ENCODE results near the gene SYTL3. TPM values are rescaled to one million over a fixed set of nuclear protein-coding genes. Genes with fewer than 3 reads are reported as not detected.

The SYTL3 gene
- total and polyA plus RNA-seq, 2 of the 8 experiments (the other 6 are each of a cell fraction or from before 2014, with no cell fraction given) = 0.27 to 0.99 TPM

DNA sequence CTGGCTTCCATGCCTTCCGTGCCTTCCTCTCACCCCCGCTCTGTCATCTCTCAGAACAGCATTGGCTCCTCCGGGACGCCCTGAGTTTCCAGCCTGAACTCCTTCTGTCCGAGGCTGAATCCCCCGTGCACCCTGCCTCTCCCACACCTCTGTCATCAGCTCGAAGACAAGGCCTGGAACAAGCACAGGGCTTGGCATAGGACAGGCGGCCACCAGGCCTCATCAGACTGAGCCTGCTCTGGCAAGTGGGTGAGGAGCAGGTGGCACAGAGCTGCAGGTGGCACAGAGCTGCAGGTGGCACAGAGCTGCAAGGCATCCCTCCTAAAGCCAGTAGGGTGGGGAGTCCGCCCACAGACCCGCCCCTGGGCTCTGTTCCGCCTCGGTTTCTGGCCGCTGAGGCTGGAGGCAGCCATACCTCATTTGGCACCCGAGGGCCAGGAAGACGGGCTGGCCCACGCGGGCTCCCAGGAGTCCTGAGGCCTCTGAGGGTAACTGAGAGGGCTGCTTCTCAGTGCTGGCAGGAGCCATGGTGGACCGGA, 109.2 kb downstream of the SYTL3 start:
- no peak overlapping the region for H2AFZ ChIP-seq (ENCODE audit: low read length)
- no peaks in the 10 kb centered on the region for H3K36me3 ChIP-seq (ENCODE audit: control insufficient read depth in 2 of 4, insufficient read depth in 4 of 4, low read length in 3 of 4)
- H3K9ac ChIP-seq (replicated peaks in 1 of 4; ENCODE audit: extremely low read depth in 1 of 4, low read depth in 3 of 4, low read length in 3 of 4) = no peak overlapping the region
- H3K27me3 ChIP-seq (replicated peaks in 1 of 4; ENCODE audit: control insufficient read depth in 3 of 4, extremely low read depth in 1 of 4, insufficient read depth in 3 of 4, low read length in 3 of 4) = no peaks in the 10 kb centered on the region
- H4K8ac ChIP-seq (ENCODE audit: extremely low read depth, insufficient read depth, low read length) = no peak overlapping the region; the same call in 1 of the 2 replicates
- H2BK20ac ChIP-seq (ENCODE audit: low read length) = peak overlapping the region; percentile 99
- H3K18ac ChIP-seq (ENCODE audit: extremely low read depth, low read length) = peak overlapping the region; percentile 91
- no peak overlapping the region for H4K5ac ChIP-seq (ENCODE audit: insufficient read length, low read depth, low read length)
- H3K4me1 ChIP-seq (replicated peaks in 1 of 4; ENCODE audit: control insufficient read depth in 3 of 4, insufficient read depth in 4 of 4, low read length in 3 of 4) = peaks cover 0 to 20% (median 10%) of the 10 kb centered on the region in 4 experiments; a peak in 6 of 7 replicates
- peak overlapping the region; percentile 45 for H2BK120ac ChIP-seq (replicated peaks; ENCODE audit: low read depth, low read length)
- no peaks in the 10 kb centered on the region for H3K79me1 ChIP-seq (ENCODE audit: low read depth, low read length)
- H3K79me2 ChIP-seq (ENCODE audit: control insufficient read depth in 1 of 2, insufficient read depth in 2 of 2, low read length in 2 of 2) = no peaks in the 10 kb centered on the region
- H2BK5ac ChIP-seq (ENCODE audit: low read depth, low read length) = peak overlapping the region; percentile 67; the same call in 1 of the 2 replicates
- ChIA-PET POLR2A (ENCODE audit: partially characterized antibody) (interaction anchor here (0.7 to 2.2 kb wide), 9 partner anchors 9 to 202 kb away, joined by 3 to 8 read pairs (median 3); no protein-coding TSS in a partner anchor), CTCF (ENCODE audit: partially characterized antibody) (interaction anchor here (1.1 to 2.3 kb wide), 6 partner anchors 11 to 40 kb away, joined by 3 to 13 read pairs (median 4); no protein-coding TSS in a partner anchor)
- FAIRE-seq (no peak), DNase-seq (ENCODE audit: low read depth in 1 of 2, low spot score in 2 of 2) (no peak)
- H3K4me3 ChIP-seq (ENCODE audit: extremely low read depth in 1 of 4, insufficient read depth in 2 of 4, low read depth in 3 of 4, low read length in 4 of 4) = no peak overlapping the region
- no peak overlapping the region for H3K23ac ChIP-seq (ENCODE audit: insufficient read length)
- H2BK15ac ChIP-seq (ENCODE audit: low read length) = peak overlapping the region; percentile 55; the same call in 1 of the 2 replicates
- H3K4ac ChIP-seq (replicated peaks; ENCODE audit: insufficient read length, low read depth, low read length) = peak overlapping the region; percentile 24
- H3K56ac ChIP-seq (replicated peaks; ENCODE audit: insufficient read length, low read depth, low read length) = no peak overlapping the region
- H3K14ac ChIP-seq (ENCODE audit: insufficient read length) = no peak overlapping the region
- peak overlapping the region; percentile 94 for H4K91ac ChIP-seq (replicated peaks; ENCODE audit: insufficient read length, low read length)
- H2BK12ac ChIP-seq (ENCODE audit: low read depth, low read length) = peak overlapping the region; percentile 99
- H3K9me3 ChIP-seq (ENCODE audit: insufficient read depth in 2 of 2, low read depth in 1 of 2, low read length in 1 of 2) = no peaks in the 10 kb centered on the region
- no peaks in the 10 kb centered on the region for H4K20me1 ChIP-seq (replicated peaks in 1 of 2; ENCODE audit: control insufficient read depth in 1 of 2, insufficient read depth in 2 of 2, low read length in 2 of 2)
- 96% methylated on average over 18 of the region's 18 CpGs; no CpG with 5 or more reads in 1 of the 2 experiments for WGBS, 2 experiments (ENCODE audit: extremely low coverage in 1 of 2, insufficient coverage in 1 of 2, insufficient read length in 1 of 2, insufficient replicate concordance in 2 of 2, low coverage in 1 of 2, low lambda C conversion rate in 2 of 2, missing lambda C conversion rate in 1 of 2)
- peak overlapping the region; percentile 7 for H2AK5ac ChIP-seq (ENCODE audit: low read depth, low read length)
- no peaks in the 10 kb centered on the region for H3K23me2 ChIP-seq (ENCODE audit: low read depth, low read length)
- no peak for TF ChIP-seq YY1 (IDR thresholded peaks at IDR 0.05; ENCODE audit: low read depth, low read length)
- H3K4me2 ChIP-seq (ENCODE audit: insufficient read depth in 1 of 2, low read depth in 2 of 2, low read length in 2 of 2) = peak overlapping the region; percentile 6 to 7; a peak in 1 of 4 replicates
- H3K27ac ChIP-seq (ENCODE audit: low read depth, low read length) = no peak overlapping the region
